ENCODE results near the gene DCDC2C.

- TF ChIP-seq, protein P1, sequence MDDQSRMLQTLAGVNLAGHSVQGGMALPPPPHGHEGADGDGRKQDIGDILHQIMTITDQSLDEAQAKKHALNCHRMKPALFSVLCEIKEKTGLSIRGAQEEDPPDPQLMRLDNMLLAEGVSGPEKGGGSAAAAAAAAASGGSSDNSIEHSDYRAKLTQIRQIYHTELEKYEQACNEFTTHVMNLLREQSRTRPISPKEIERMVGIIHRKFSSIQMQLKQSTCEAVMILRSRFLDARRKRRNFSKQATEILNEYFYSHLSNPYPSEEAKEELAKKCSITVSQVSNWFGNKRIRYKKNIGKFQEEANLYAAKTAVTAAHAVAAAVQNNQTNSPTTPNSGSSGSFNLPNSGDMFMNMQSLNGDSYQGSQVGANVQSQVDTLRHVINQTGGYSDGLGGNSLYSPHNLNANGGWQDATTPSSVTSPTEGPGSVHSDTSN (IDR thresholded peaks at IDR 0.05), result no peak
- no peak for TF ChIP-seq CTCF (IDR thresholded peaks at IDR 0.05)
Observed at GRCh38 chr2:3870222-3870621, 166.8 kb downstream of the DCDC2C start.

Data from A549 (cell line).